Suprapubic skin (tissue), 4 donors: ENCODE measurements around the gene CD2AP. TPM values are rescaled to one million over a fixed set of nuclear protein-coding genes. Genes with fewer than 3 reads are reported as not detected.

Experiments
- DNase-seq, 2 donors: peaks; one replicate each; pipeline ENCODE4 v3.0.0-alpha.2; 2019; ENCODE audit warnings: low spot score in 2 of 2
- H3K27ac ChIP-seq: fragments of 200-600 bp; sonication (generic); one replicate; pipeline ENCODE4 v1.5.1; 2019
- H3K27me3 ChIP-seq: fragments of 200-600 bp; sonication (generic); one replicate; pipeline ENCODE4 v1.5.1; 2019
- H3K36me3 ChIP-seq: fragments of 200-600 bp; sonication (generic); one replicate; pipeline ENCODE4 v1.5.1; 2019
- H3K4me1 ChIP-seq: fragments of 200-600 bp; sonication (generic); one replicate; pipeline ENCODE4 v1.5.1; 2019
- H3K4me3 ChIP-seq: fragments of 200-600 bp; sonication (generic); one replicate; pipeline ENCODE4 v1.5.1; 2019; ENCODE audit warnings: mild to moderate bottlenecking
- H3K9me3 ChIP-seq: fragments of 200-600 bp; sonication (generic); one replicate; pipeline ENCODE4 v1.5.1; 2019
- CTCF ChIP-seq, 2 donors: fragments of 200-600 bp in 1 of 2; fragments of 450-650 bp in 1 of 2; sonication (generic) in 1 of 2; IDR thresholded peaks; one replicate each; pipeline ENCODE4 v1.5.1; 2016 to 2019; ENCODE audit warnings: antibody characterized with exemption in 2 of 2, mild to moderate bottlenecking in 1 of 2, moderate library complexity in 1 of 2
- EP300 ChIP-seq: sonication (generic); formaldehyde crosslinking; IDR thresholded peaks from one replicate; pipeline ENCODE4 v1.6.1; 2017; ENCODE audit warnings: antibody characterized with exemption
- POLR2A ChIP-seq, 2 donors: fragments of 450-650 bp; IDR thresholded peaks; one replicate each; pipeline ENCODE4 v1.6.1; 2017; ENCODE audit warnings: antibody characterized with exemption in 2 of 2, mild to moderate bottlenecking in 2 of 2, moderate library complexity in 2 of 2
- POLR2AphosphoS5 ChIP-seq, 3 donors: sonication (generic); formaldehyde crosslinking; IDR thresholded peaks; one replicate each; pipeline ENCODE4 v1.6.1; 2017; ENCODE audit warnings: antibody characterized with exemption in 3 of 3
- WGBS: methylation state at CpG from one replicate; pipeline ENCODE4 v1.1.5; 2018; 5-methylcytosine and 5-hydroxymethylcytosine counted together
- total RNA-seq, 4 donors: library from RNA; depleted of rRNA; stranded (reverse); fragments of >200 nt; gene quantifications; one replicate each; pipeline ENCODE4 v1.1.0, GENCODE V29; 2016

Gene CD2AP
- total RNA-seq = 10 to 100 TPM; 20.4 to 41.8 (median 28.3) TPM

DNA sequence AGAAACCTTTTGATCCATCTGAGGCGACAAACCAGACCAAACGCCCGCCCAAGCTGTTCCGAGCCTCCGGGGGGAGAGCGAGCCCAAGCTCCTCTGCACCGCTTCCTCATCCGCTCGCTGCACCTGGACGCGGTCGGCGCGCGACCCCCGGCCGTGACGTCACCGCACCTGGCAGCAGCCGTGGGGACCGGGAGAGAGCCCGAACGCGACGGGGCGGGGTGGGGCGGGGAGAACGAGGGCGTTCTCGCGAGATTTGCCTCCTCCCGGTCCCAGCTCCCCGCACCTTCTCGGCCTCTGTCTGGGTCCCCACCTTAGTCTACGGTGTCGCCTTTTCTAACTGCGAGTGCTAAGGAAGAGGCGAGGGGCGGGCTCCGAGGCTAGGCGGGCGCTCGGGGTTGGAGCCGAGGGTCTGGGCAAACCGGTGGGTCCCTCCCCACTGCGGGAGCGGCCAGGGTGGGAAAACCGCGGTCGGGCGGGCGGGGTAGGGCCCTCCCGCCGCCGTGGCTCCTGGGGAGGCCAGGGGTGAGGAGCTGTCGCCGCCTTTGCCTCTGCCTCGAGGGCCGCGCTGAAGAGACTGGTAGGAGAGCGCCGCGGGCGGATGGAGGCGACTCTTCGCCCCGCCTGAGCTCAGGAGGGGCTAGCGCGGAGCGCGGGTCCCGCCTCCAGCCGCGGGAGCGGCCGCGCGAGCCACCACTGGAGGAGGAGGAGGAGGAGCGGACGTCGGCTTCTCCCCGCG is at the start of gene CD2AP:
Gene CD2AP (plus strand): TSS at position 293 of the 736 bp plus-strand sequence. CDS start 456 bp downstream, outside the sequence.
- peaks cover 44% of the 10 kb centered on the region for H3K4me1 ChIP-seq
- H3K36me3 ChIP-seq = no peaks in the 10 kb centered on the region
- H3K27me3 ChIP-seq = no peaks in the 10 kb centered on the region
- H3K4me3 ChIP-seq = peak within 1 kb of the TSS; percentile 97
- no peaks in the 10 kb centered on the region for H3K9me3 ChIP-seq
- 0% methylated on average over 11 of the region's 83 CpGs for WGBS
- no peak for TF ChIP-seq EP300
- no peak for TF ChIP-seq CTCF (IDR thresholded peaks at IDR 0.05)
- TF ChIP-seq POLR2AphosphoS5 (IDR thresholded peaks at IDR 0.05) = no peak
- peak in 1 of 2 donors; percentile 19 for TF ChIP-seq POLR2A (IDR thresholded peaks at IDR 0.05)
- H3K27ac ChIP-seq = peak within 1 kb of the TSS; percentile 99
- DNase-seq = peak; percentile 88 to 89

GRCh38 chr6:47428288-47428687 is 49.3 kb upstream of the CD2AP start:
- Histone ChIP-seq H3K4me1 (no peaks in the 10 kb centered on the region), H3K36me3 (no peaks in the 10 kb centered on the region), H3K27ac (no peak overlapping the region), H3K27me3 (no peaks in the 10 kb centered on the region), H3K9me3 (peaks cover 15% of the 10 kb centered on the region), H3K4me3 (no peak overlapping the region)
- TF ChIP-seq POLR2A (IDR thresholded peaks at IDR 0.05) (no peak), EP300 (no peak), POLR2AphosphoS5 (IDR thresholded peaks at IDR 0.05) (no peak), CTCF (IDR thresholded peaks at IDR 0.05) (no peak)
- no peak for DNase-seq
- WGBS = 88% methylated on average over 2 of the region's 2 CpGs

GRCh38 chr6:47428746-47429664 is 48.6 kb upstream of the CD2AP start:
- Histone ChIP-seq H3K9me3 (peaks cover 15% of the 10 kb centered on the region), H3K27ac (no peak overlapping the region), H3K4me1 (no peaks in the 10 kb centered on the region), H3K4me3 (no peak overlapping the region), H3K27me3 (no peaks in the 10 kb centered on the region), H3K36me3 (no peaks in the 10 kb centered on the region)
- no peak for TF ChIP-seq POLR2A (IDR thresholded peaks at IDR 0.05)
- no peak for TF ChIP-seq EP300
- TF ChIP-seq CTCF (IDR thresholded peaks at IDR 0.05) = no peak
- TF ChIP-seq POLR2AphosphoS5 (IDR thresholded peaks at IDR 0.05) = no peak
- 67% methylated on average over 2 of the region's 2 CpGs for WGBS
- no peak for DNase-seq

DNA sequence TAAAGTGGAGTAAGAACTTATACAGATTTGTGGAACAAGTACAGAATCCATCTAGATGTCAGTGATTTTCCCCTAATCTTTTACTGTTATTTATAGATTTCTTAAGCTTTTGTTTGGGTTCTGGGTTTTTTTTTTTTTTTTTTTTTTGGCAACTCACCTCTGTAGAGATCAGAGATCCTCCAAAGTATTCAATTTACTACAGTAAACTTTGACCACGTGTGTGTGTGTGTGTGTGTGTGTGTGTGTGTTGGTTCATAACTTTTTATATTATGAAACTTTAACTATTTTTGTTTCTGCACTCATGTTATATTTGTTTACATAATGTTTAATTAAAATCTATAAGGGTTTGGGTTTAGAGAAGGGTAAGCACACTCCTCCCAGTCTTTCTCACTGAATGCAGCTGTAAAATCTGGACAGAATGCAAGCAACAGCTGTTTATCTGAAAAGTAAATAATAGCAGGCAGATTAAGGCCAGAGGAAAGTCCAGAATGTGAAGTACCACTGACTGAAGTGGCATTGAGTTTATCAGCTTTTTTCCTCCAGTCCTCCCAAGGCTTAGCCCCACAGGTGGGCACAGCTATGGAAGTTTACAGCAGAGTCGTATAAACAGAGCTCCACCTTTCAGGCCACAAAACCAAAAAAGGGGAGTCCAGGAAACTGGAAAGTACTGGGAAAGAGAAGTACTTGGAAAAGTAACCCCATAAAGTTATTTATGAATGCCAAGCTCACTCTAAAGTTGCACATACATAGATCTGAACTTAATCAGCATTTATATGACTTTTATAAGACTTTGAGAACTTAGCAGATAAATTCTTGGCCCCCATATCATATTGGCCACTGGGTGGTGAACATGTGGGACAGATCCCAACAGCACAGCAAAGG is 43.0 kb upstream of the CD2AP start:
- TF ChIP-seq EP300 (no peak), POLR2AphosphoS5 (IDR thresholded peaks at IDR 0.05) (no peak), CTCF (IDR thresholded peaks at IDR 0.05) (no peak), POLR2A (IDR thresholded peaks at IDR 0.05) (no peak)
- Histone ChIP-seq H3K4me3 (no peak overlapping the region), H3K36me3 (no peaks in the 10 kb centered on the region), H3K27ac (no peak overlapping the region), H3K4me1 (no peaks in the 10 kb centered on the region), H3K9me3 (peaks cover 3% of the 10 kb centered on the region), H3K27me3 (no peaks in the 10 kb centered on the region)
- 53% methylated on average over 2 of the region's 2 CpGs for WGBS
- DNase-seq = no peak
